GM12878 (cell line): Measurements from ENCODE around the gene DIP2B. TPM values are rescaled to one million over a fixed set of nuclear protein-coding genes. Genes with fewer than 3 reads are reported as not detected.

Experiments used
- ATAC-seq: fragments of 200-7000 bp; cut with Tn5 transposase; 3 replicates; pipeline ENCODE4 v1.9.1; 2020; ENCODE audit warnings: mild to moderate bottlenecking, moderate library complexity
- BruUV-seq: library from RNA; stranded (reverse); fragments of 400-500 nt; replicated peaks from 2 replicates; lab custom pipeline; 2021; lab: Mats Ljungman, UMichigan
- CTCF ChIA-PET: fragments of 300-600 bp; sonication (Branson Sonifier 250); formaldehyde crosslinking; extraction: SDS; loops from one replicate; lab custom pipeline; 2021; ENCODE audit warnings: inconsistent platforms; lab: Yijun Ruan, JAX
- POLR2A ChIA-PET: fragments of 350-600 bp; formaldehyde crosslinking; extraction: SDS; loops from one replicate; lab custom pipeline; 2021; ENCODE audit warnings: inconsistent platforms; lab: Charles Lee
- RAD21 ChIA-PET: fragments of 300-600 bp; sonication (Branson Sonifier 250); formaldehyde crosslinking; loops from one replicate; lab custom pipeline; 2023; ENCODE audit warnings: antibody characterized with exemption; ENCODE audit not compliant: unreplicated experiment; lab: Charles Lee
- SMC1A ChIA-PET: fragments of 300-600 bp; sonication (Branson Sonifier 250); formaldehyde crosslinking; loops from one replicate; lab custom pipeline; 2023; ENCODE audit not compliant: unreplicated experiment, uncharacterized antibody; lab: Charles Lee
- DNase-seq: peaks from one replicate; pipeline ENCODE4 v3.0.0-alpha.2; 2011; ENCODE audit warnings: low read depth, low spot score
- FAIRE-seq: peaks from 3 replicates; lab custom pipeline; 2011; peaks lifted over from hg19 to GRCh38; lab: Jason Lieb, UNC
- H2AFZ ChIP-seq: 2 replicates; pipeline ENCODE4 v1.6.0; 2011; ENCODE audit warnings: low read depth, low read length, control low read depth; ENCODE audit not compliant: control insufficient read depth
- H3K27ac ChIP-seq: 2 replicates; pipeline ENCODE4 v1.5.1; 2011; ENCODE audit warnings: control low read depth; ENCODE audit not compliant: control insufficient read depth, insufficient read depth
- H3K27me3 ChIP-seq, 2 experiments: replicated peaks in 1 of 2; 2 replicates each; pipeline versions ENCODE4 v1.6.0 to v1.6.1; 2011; ENCODE audit warnings: low read length in 1 of 2; ENCODE audit not compliant: control insufficient read depth in 2 of 2, insufficient read depth in 2 of 2
- H3K36me3 ChIP-seq, 2 experiments: 2 replicates each; pipeline ENCODE4 v1.5.1; 2011; ENCODE audit warnings: low read length in 1 of 2; ENCODE audit not compliant: control insufficient read depth in 2 of 2, insufficient read depth in 2 of 2
- H3K4me1 ChIP-seq: 2 replicates; pipeline ENCODE4 v1.6.1; 2011; ENCODE audit warnings: mild to moderate bottlenecking, low read length, moderate library complexity, mixed read lengths; ENCODE audit not compliant: control insufficient read depth, insufficient read depth
- H3K4me2 ChIP-seq: 2 replicates; pipeline ENCODE4 v1.6.0; 2011; ENCODE audit warnings: control low read depth; ENCODE audit not compliant: control insufficient read depth, insufficient read depth
- H3K4me3 ChIP-seq: fragments of 200-600 bp; sonication (generic); 2 replicates; pipeline ENCODE4 v1.5.1; 2016
- H3K79me2 ChIP-seq: 2 replicates; pipeline ENCODE4 v1.6.0; 2011; ENCODE audit warnings: low read length; ENCODE audit not compliant: control insufficient read depth, insufficient read depth
- H3K9ac ChIP-seq: 2 replicates; pipeline ENCODE4 v1.8.0; 2011; ENCODE audit warnings: low read length, control low read depth, mixed read lengths; ENCODE audit not compliant: control insufficient read depth, insufficient read depth
- H3K9me3 ChIP-seq: replicated peaks from 3 replicates; pipeline ENCODE4 v1.5.1; 2011; ENCODE audit warnings: mild to moderate bottlenecking, low read length; ENCODE audit not compliant: control insufficient read depth, insufficient read depth
- H4K20me1 ChIP-seq: 2 replicates; pipeline ENCODE4 v1.6.0; 2011; ENCODE audit not compliant: control insufficient read depth, insufficient read depth
- BCL3 ChIP-seq: IDR thresholded peaks from 2 replicates; pipeline ENCODE4 v1.6.1; 2011; ENCODE audit warnings: borderline replicate concordance, low read depth, mild to moderate bottlenecking, moderate library complexity, low read length; ENCODE audit not compliant: insufficient read depth, poor library complexity, severe bottlenecking
- BMI1 ChIP-seq: fragments of 450-650 bp; IDR thresholded peaks from 2 replicates; pipeline ENCODE4 v1.6.1; 2016; ENCODE audit warnings: mild to moderate bottlenecking, moderate library complexity, borderline replicate concordance
- E2F8 ChIP-seq: fragments of 450-650 bp; IDR thresholded peaks from 2 replicates; pipeline ENCODE4 v1.6.1; 2018; ENCODE audit warnings: mild to moderate bottlenecking, low read depth, moderate library complexity; ENCODE audit not compliant: partially characterized antibody
- MTA2 ChIP-seq: fragments of 450-650 bp; IDR thresholded peaks from 2 replicates; pipeline ENCODE4 v1.6.1; 2016; ENCODE audit warnings: low read depth, mild to moderate bottlenecking, moderate library complexity
- POU2F2 ChIP-seq: IDR thresholded peaks from 3 replicates; pipeline ENCODE4 v1.6.1; 2011; ENCODE audit warnings: low read depth, mild to moderate bottlenecking, low read length, borderline replicate concordance
- RCOR1 ChIP-seq: conservative IDR thresholded peaks from 2 replicates; pipeline ENCODE4 v1.6.1; 2012; ENCODE audit warnings: low read depth, low read length, improper control_type of control experiment
- RUNX3 ChIP-seq: IDR thresholded peaks from 2 replicates; pipeline ENCODE4 v1.6.1; 2012; ENCODE audit warnings: low read length, inconsistent platforms
- SIX5 ChIP-seq: IDR thresholded peaks from 2 replicates; pipeline ENCODE4 v1.6.1; 2011; ENCODE audit warnings: mild to moderate bottlenecking, low read depth, low read length, moderate library complexity; ENCODE audit not compliant: severe bottlenecking
- ZBTB4 ChIP-seq: fragments of 450-650 bp; formaldehyde crosslinking; IDR thresholded peaks from 2 replicates; pipeline ENCODE4 v1.4.0; 2022; ENCODE audit warnings: mild to moderate bottlenecking, moderate library complexity
- WGBS: methylation state at CpG from one replicate; pipeline ENCODE4 v1.1.6; 2016; ENCODE audit warnings: low lambda C conversion rate; ENCODE audit not compliant: insufficient replicate concordance, insufficient coverage; ENCODE audit errors: missing lambda C conversion rate; 5-methylcytosine and 5-hydroxymethylcytosine counted together
- in situ Hi-C: fragments of 300-500 bp; cut with MboI; formaldehyde crosslinking; loops from 9 replicates; pipeline ENCODE4 v1.14.3; 2018; ENCODE audit warnings: mixed read lengths
- intact Hi-C: fragments of 100-400 bp; cut with micrococcal nuclease; formaldehyde crosslinking; loops from one replicate; pipeline ENCODE4 v1.14.2; 2022; ENCODE audit not compliant: unreplicated experiment
- polyA plus RNA-seq, 11 experiments: library from polyadenylated mRNA; depleted of rRNA in 4 of 11; unstranded in 6 of 11; stranded (reverse) in 5 of 11; fragments of >200 nt; fragmentation: Nextera tagmentation in 4 of 11; fragmentation: Illumina TruSeq in 1 of 11; extraction: Ambion mirVana in 4 of 11; extraction: Trizol in 1 of 11; gene quantifications; 1 replicate in 1 of 11; 2 replicates in 10 of 11; pipeline versions ENCODE4 v1.2.1 to v1.2.3, GENCODE V29; 2011 to 2016; ENCODE audit warnings: inconsistent platforms in 2 of 11, missing spikeins in 2 of 11, low read depth in 1 of 11
- total RNA-seq, 4 experiments: library from RNA; depleted of rRNA in 3 of 4; stranded (reverse); fragments of >200 nt in 3 of 4; fragmentation: Illumina TruSeq in 1 of 4; extraction: Trizol in 1 of 4; gene quantifications; 2 replicates each; pipeline versions ENCODE4 v1.2.1 to v1.2.3, GENCODE V29; 2013 to 2021

DIP2B gene
- total and polyA plus RNA-seq, 10 of the 15 experiments (the other 5 are each of a cell fraction or from before 2014, with no cell fraction given), result 4.5 to 30.0 (median 18.6) TPM

DNA sequence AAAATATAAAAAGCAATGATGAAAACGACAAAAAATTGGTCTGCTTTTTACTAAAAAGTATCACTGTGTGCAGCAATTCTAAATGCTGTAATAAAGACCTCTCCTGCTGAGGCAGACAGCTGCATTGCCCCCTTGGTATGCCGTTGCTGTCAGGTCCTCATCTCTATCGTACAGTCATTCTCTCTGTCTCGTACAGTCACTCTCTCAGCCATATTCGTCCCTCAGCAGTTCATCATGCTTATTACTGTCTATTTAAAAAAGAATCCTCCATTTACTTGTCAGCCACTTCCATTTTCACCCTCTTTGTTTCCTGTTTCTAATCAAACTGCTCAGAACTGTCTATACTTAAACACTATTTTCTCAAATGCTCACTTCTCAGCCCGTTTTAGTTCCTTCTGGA, 123.6 kb downstream of the DIP2B start (continued):
- no peak for TF ChIP-seq ZBTB4 (CRISPR knock-in tag)
- TF ChIP-seq E2F8, result no peak
- no peak for TF ChIP-seq MTA2
- TF ChIP-seq BMI1, result no peak
- no peak for TF ChIP-seq POU2F2
- TF ChIP-seq, all 136 proteins: peak for 0

- intact Hi-C loops, result no loop called here
These were observed 129.2 kb downstream of the DIP2B start for GRCh38 chr12:50633955-50634354.

More at GRCh38 chr12:50633955-50634354, 129.2 kb downstream of the DIP2B start:
- Histone ChIP-seq H2AFZ (no peak overlapping the region), H3K9me3 (no peaks in the 10 kb centered on the region), H3K4me2 (no peak overlapping the region), H3K9ac (no peak overlapping the region), H3K4me3 (no peak overlapping the region), H3K36me3 (no peaks in the 10 kb centered on the region; a peak in 1 of 4 replicates), H3K4me1 (no peaks in the 10 kb centered on the region), H3K27me3 (no peaks in the 10 kb centered on the region), H3K79me2 (peaks cover 4% of the 10 kb centered on the region), H4K20me1 (no peaks in the 10 kb centered on the region), H3K27ac (no peak overlapping the region)
- BruUV-seq, result no TSS peak
- no peak for ATAC-seq
- SMC1A ChIA-PET, result interaction anchor here (0.8 to 3.8 kb wide), 8 partner anchors 8 to 126 kb away, joined by 3 to 52 read pairs (median 4); no protein-coding TSS in a partner anchor
- WGBS, result 95% methylated on average over 6 of the region's 6 CpGs
- no peak for FAIRE-seq
- POLR2A ChIA-PET, result interaction anchor here (1.0 kb wide), 1 partner anchor 116 kb away, joined by 4 read pairs; no protein-coding TSS in a partner anchor
- RAD21 ChIA-PET, result interaction anchor here (2.6 kb wide), 1 partner anchor 125 kb away, joined by 14 read pairs; no protein-coding TSS in a partner anchor
- TF ChIP-seq BCL3, result no peak
- TF ChIP-seq RUNX3, result peak; percentile 25; the same call in 1 of the 2 replicates
- TF ChIP-seq SIX5, result no peak
- TF ChIP-seq RCOR1, result no peak
- CTCF ChIA-PET, result interaction anchor here (0.6 to 4.3 kb wide), 2 partner anchors 94 to 127 kb away, joined by 5 to 59 read pairs; partner anchors contain the start of gene DIP2B
- no peak for DNase-seq
- in situ Hi-C loops, result no loop called here
